Nucleus accumbens (tissue), 56 donors: ENCODE results near the gene ARSD.
"Not testable (repeated sequence)": the region's sequence is repeated elsewhere in the genome, so short reads cannot be mapped to it uniquely, and the experiment has no call there.

Experiments
- DNase-seq, 56 donors: peaks; one replicate each; lab custom pipeline; 2025; lab: John Stamatoyannopoulos, UW

The ARSD gene

GRCh38 chrX:2933125-2933900, 4.2 kb upstream of the ARSD start:
- no peak for DNase-seq

GRCh38 chrX:2931612-2932011, 2.5 kb upstream of the ARSD start:
- DNase-seq: no peak

- DNase-seq: no peak
Measured at GRCh38 chrX:2931155-2931554, 2.0 kb upstream of the ARSD start.

GRCh38 chrX:2928191-2928582, 952 bp downstream of the ARSD start:
- peak in 44 of 56 donors; percentile 4 to 67 (median 29) for DNase-seq

- DNase-seq: no peak
Measured at GRCh38 chrX:2926664-2927275, 2.4 kb downstream of the ARSD start.

GRCh38 chrX:2926255-2926654, 2.9 kb downstream of the ARSD start:
- not testable (repeated sequence) for DNase-seq

GRCh38 chrX:2924151-2924550, 5.0 kb downstream of the ARSD start:
- DNase-seq: no peak

- DNase-seq: no peak
Measured at GRCh38 chrX:2921750-2922149, 7.4 kb downstream of the ARSD start.

GRCh38 chrX:2921193-2921592, 7.9 kb downstream of the ARSD start:
- no peak for DNase-seq

- DNase-seq: no peak
Measured at GRCh38 chrX:2917767-2918166, 11.4 kb downstream of the ARSD start.

GRCh38 chrX:2913118-2913517, 16.0 kb downstream of the ARSD start:
- DNase-seq: no peak

GRCh38 chrX:2910109-2910508, 19.0 kb downstream of the ARSD start:
- no peak for DNase-seq

GRCh38 chrX:2908125-2908685, 20.9 kb downstream of the ARSD start:
- DNase-seq: no peak

GRCh38 chrX:2907295-2907694, 21.8 kb downstream of the ARSD start:
- DNase-seq: no peak

GRCh38 chrX:2903366-2903765, 25.8 kb downstream of the ARSD start:
- DNase-seq: no peak

GRCh38 chrX:2902841-2903240, 26.3 kb downstream of the ARSD start:
- no peak for DNase-seq

- DNase-seq: no peak
Measured at GRCh38 chrX:2901367-2902036, 27.6 kb downstream of the ARSD start.

- no peak for DNase-seq
Measured at GRCh38 chrX:2898846-2899512, 30.2 kb downstream of the ARSD start.

GRCh38 chrX:2897690-2898623, 31.2 kb downstream of the ARSD start:
- DNase-seq: peak in 1 of 56 donors; percentile 2

GRCh38 chrX:2897311-2897689, 31.8 kb downstream of the ARSD start:
- DNase-seq: no peak
